ENCODE data around the gene ST6GALNAC3.
"Not testable (repeated sequence)": the region's sequence is repeated elsewhere in the genome, so short reads cannot be mapped to it uniquely, and the experiment has no call there.

ST6GALNAC3 gene

DNA sequence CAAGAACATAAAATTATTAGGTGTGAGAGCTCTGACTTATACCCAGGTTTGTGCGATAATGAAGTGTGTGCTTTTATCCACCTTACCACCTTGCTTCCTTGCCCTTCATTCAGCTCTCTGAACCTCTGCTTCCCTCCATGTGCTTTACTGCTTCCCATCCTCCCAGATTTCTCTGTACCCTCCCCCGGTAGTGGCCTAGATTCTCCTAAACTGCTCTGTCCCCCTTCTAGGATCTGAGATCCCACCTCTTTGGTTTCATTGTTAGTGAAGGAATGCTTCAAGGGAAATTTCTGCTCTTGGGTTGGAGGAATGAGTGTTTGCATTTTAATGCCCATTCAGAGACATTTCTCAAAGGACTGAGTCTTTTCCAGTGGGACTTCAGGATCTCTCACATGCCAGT is 159.5 kb downstream of the ST6GALNAC3 start:
- no peak overlapping the region for H3K4me3 ChIP-seq (ENCODE audit: low read length)
- no peak overlapping the region for H3K9ac ChIP-seq (ENCODE audit: low read depth, low read length)

DNA sequence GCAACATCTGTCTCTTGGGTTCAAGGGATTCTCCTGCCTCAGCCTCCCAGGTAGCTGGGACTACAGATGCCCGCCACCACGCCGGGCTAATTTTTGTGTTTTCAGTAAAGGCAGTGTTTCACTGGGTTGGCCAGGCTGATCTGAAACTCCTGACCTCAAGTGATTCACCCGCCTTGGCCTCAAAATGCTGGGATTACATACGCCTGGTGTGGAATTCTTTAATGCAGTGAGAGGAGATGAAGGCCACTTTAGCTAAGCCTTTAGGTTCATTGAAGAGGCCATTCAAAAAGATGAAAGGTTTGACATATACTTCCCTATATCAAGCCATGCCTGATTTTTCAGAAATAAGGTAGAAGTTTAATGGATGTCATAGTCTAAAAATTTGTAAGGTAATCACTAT is 162.7 kb downstream of the ST6GALNAC3 start:
- no peak overlapping the region for H3K4me2 ChIP-seq (ENCODE audit: low read length)
- H3K27me3 ChIP-seq (ENCODE audit: control insufficient read depth, insufficient read depth, low read length), result no peaks in the 10 kb centered on the region
- no peaks in the 10 kb centered on the region for H3K4me1 ChIP-seq (ENCODE audit: control insufficient read depth, insufficient read depth, low read length)
- no peaks in the 10 kb centered on the region for H3K9me3 ChIP-seq (replicated peaks; ENCODE audit: low read length)
- no peak overlapping the region for H3K9ac ChIP-seq (ENCODE audit: low read depth, low read length)
- H3K4me3 ChIP-seq (ENCODE audit: low read length), result no peak overlapping the region
- H3K36me3 ChIP-seq (ENCODE audit: insufficient read depth, low read length), result no peaks in the 10 kb centered on the region

More for the DNA sequence above, 159.5 kb downstream of the ST6GALNAC3 start:
- Histone ChIP-seq H3K9me3 (replicated peaks; ENCODE audit: low read length) (no peaks in the 10 kb centered on the region), H3K4me1 (ENCODE audit: control insufficient read depth, insufficient read depth, low read length) (no peaks in the 10 kb centered on the region), H3K4me2 (ENCODE audit: low read length) (no peak overlapping the region), H3K36me3 (ENCODE audit: insufficient read depth, low read length) (no peaks in the 10 kb centered on the region), H3K27me3 (ENCODE audit: control insufficient read depth, insufficient read depth, low read length) (no peaks in the 10 kb centered on the region)

DNA sequence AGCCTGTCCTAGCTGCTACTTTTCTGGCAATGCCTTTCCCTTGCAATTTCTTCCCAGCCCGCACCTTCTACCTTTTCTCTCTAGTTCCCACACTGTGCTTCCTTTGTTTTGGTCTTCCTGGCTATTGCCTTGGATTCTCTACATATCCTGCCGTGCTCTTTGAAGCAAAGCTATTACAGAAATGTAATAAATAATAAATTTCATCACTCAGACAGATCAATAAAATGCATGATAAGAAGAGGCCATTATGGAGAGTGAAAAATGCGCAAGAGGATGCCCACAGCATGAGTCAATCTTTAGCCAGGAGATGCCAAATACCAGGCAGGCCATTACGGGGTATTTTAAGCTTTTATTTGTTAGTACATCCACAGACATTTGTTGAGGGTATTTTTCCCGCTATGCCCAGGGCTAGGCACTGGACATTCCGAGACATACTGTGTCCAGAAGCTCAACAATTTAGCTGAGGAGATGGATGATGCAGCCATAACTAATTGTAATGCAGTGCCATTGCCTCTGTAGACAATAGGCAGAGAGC is 163.6 kb downstream of the ST6GALNAC3 start:
- H3K9me3 ChIP-seq (replicated peaks; ENCODE audit: low read length), result no peaks in the 10 kb centered on the region
- H3K4me3 ChIP-seq (ENCODE audit: low read length), result no peak overlapping the region
- no peaks in the 10 kb centered on the region for H3K27me3 ChIP-seq (ENCODE audit: control insufficient read depth, insufficient read depth, low read length)
- H3K36me3 ChIP-seq (ENCODE audit: insufficient read depth, low read length), result no peaks in the 10 kb centered on the region
- no peak overlapping the region for H3K4me2 ChIP-seq (ENCODE audit: low read length)
- no peak overlapping the region for H3K9ac ChIP-seq (ENCODE audit: low read depth, low read length)
- H3K4me1 ChIP-seq (ENCODE audit: control insufficient read depth, insufficient read depth, low read length), result no peaks in the 10 kb centered on the region

DNA sequence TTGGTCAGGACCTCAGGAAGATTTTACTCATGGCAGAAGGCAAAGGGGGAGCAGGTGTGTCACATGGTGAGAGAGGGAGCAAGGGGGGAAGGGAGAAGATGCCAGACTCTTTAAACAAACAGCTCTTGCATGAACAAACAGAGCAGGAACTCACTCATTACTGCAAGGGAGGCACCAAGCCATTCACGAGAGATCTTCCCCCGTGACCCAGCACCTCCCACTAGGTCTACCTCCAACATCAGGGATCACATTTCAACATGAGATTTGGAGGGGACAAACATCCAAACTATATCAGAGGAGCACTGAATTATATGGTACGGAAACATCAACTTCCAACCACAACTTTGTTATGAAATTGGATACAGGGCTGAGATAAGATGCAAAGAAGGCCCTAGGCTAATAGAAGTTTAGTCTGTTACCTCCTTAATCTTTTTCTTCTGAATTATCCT is 164.9 kb downstream of the ST6GALNAC3 start:
- Histone ChIP-seq H3K4me3 (ENCODE audit: low read length) (no peak overlapping the region), H3K27me3 (ENCODE audit: control insufficient read depth, insufficient read depth, low read length) (no peaks in the 10 kb centered on the region), H3K9me3 (replicated peaks; ENCODE audit: low read length) (no peaks in the 10 kb centered on the region), H3K4me1 (ENCODE audit: control insufficient read depth, insufficient read depth, low read length) (no peaks in the 10 kb centered on the region), H3K9ac (ENCODE audit: low read depth, low read length) (no peak overlapping the region), H3K4me2 (ENCODE audit: low read length) (no peak overlapping the region), H3K36me3 (ENCODE audit: insufficient read depth, low read length) (no peaks in the 10 kb centered on the region)

DNA sequence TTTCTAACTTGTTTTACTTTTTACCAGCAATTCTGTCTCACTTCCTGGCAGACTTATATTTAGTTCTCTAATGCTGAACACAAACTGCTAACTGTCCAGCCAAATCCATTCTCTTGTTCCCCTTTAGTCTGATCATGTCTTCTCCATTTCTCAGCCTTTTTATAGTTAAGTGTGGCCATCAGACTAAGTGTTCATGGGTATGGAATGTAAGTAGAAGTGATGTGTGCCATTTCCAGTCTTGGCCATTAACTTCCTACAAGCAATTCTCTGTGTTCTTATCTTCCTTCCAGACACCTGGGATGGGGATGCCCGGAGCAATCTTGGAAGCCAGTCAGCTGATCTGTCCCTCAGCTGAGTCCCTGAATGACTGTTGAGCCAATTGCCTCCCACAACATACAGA is 165.8 kb downstream of the ST6GALNAC3 start:
- Histone ChIP-seq H3K9me3 (replicated peaks; ENCODE audit: low read length) (no peaks in the 10 kb centered on the region), H3K36me3 (ENCODE audit: insufficient read depth, low read length) (no peaks in the 10 kb centered on the region), H3K4me1 (ENCODE audit: control insufficient read depth, insufficient read depth, low read length) (no peaks in the 10 kb centered on the region), H3K9ac (ENCODE audit: low read depth, low read length) (no peak overlapping the region), H3K4me3 (ENCODE audit: low read length) (no peak overlapping the region), H3K4me2 (ENCODE audit: low read length) (no peak overlapping the region), H3K27me3 (ENCODE audit: control insufficient read depth, insufficient read depth, low read length) (no peaks in the 10 kb centered on the region)

DNA sequence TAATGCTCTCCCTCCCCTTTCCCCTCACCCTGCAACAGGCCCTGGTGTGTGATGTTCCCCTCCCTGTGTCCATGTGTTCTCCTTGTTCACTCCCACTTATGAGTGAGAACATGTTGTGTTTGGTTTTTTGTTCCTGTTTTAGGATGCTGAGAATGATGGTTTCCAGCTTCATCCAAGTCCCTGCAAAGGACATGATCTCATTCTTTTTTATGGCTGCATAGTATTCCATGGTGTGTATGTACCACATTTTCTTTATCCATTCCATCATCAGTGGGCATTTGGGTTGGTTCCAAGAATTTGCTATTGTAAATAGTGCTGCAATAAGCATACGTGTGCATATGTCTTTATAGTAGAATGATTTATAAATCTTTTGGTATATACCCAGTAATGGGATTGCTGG is 168.0 kb downstream of the ST6GALNAC3 start:
- not testable (repeated sequence) for H3K4me3 ChIP-seq (ENCODE audit: low read length); H3K36me3 ChIP-seq (ENCODE audit: insufficient read depth, low read length); H3K9ac ChIP-seq (ENCODE audit: low read depth, low read length); H3K4me2 ChIP-seq (ENCODE audit: low read length); H3K4me1 ChIP-seq (ENCODE audit: control insufficient read depth, insufficient read depth, low read length); H3K27me3 ChIP-seq (ENCODE audit: control insufficient read depth, insufficient read depth, low read length); H3K9me3 ChIP-seq (replicated peaks; ENCODE audit: low read length)

DNA sequence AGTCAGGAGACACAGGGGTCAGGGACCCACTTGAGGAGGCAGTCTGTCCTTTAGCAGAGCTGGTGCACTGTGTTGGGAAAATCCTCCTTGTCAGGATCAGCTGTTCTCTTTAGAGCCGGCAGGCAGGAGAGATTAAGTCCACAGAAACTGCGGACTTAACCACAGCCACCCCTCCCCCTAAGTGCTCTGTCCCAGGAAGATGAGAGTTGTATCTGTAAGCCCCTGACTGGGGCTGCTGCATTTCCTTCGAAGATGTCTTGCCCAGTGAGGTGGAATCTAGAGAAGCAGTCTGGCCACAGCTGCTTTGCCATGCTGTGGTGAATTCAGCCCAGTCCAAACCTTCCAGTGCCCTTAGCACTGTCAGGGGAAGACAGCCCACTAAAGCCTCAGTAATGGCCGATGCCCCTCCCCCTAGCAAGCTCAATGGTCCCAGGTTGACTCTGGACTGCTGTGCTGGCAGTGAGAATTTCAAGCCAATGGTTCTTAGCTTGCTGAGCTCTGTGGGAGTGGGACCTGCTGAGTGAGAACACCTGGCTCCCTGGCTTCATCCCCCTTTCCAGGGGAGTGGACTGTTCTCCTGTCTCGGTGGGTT is 172.8 kb downstream of the ST6GALNAC3 start:
- Histone ChIP-seq H3K9ac (ENCODE audit: low read depth, low read length) (no peak overlapping the region), H3K36me3 (ENCODE audit: insufficient read depth, low read length) (no peaks in the 10 kb centered on the region), H3K4me3 (ENCODE audit: low read length) (no peak overlapping the region), H3K9me3 (replicated peaks; ENCODE audit: low read length) (no peaks in the 10 kb centered on the region), H3K4me1 (ENCODE audit: control insufficient read depth, insufficient read depth, low read length) (no peaks in the 10 kb centered on the region), H3K27me3 (ENCODE audit: control insufficient read depth, insufficient read depth, low read length) (peaks cover 6% of the 10 kb centered on the region), H3K4me2 (ENCODE audit: low read length) (no peak overlapping the region)

DNA sequence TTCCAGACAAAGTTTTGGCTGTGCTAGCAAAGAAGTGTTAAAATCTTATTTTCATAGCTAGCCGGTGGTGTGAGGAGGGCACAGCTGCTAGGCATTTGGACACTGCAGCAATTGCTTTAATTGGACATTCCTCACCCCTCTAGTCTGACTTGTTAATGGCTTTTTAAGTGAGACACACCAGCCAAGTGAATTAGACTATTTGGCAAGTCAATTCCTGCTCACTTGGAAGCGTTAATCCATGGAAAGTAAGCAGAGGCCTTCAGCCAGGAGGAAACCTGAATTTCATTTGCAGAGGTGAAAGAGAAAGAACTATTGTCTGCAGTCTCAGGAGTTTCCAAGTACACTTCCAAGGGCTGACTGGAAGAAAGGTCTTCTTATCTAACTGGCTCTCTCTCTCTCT is 175.7 kb downstream of the ST6GALNAC3 start:
- Histone ChIP-seq H3K9ac (ENCODE audit: low read depth, low read length) (no peak overlapping the region), H3K4me2 (ENCODE audit: low read length) (no peak overlapping the region), H3K4me3 (ENCODE audit: low read length) (no peak overlapping the region), H3K36me3 (ENCODE audit: insufficient read depth, low read length) (no peaks in the 10 kb centered on the region), H3K9me3 (replicated peaks; ENCODE audit: low read length) (no peaks in the 10 kb centered on the region), H3K4me1 (ENCODE audit: control insufficient read depth, insufficient read depth, low read length) (no peaks in the 10 kb centered on the region), H3K27me3 (ENCODE audit: control insufficient read depth, insufficient read depth, low read length) (peaks cover 6% of the 10 kb centered on the region)

DNA sequence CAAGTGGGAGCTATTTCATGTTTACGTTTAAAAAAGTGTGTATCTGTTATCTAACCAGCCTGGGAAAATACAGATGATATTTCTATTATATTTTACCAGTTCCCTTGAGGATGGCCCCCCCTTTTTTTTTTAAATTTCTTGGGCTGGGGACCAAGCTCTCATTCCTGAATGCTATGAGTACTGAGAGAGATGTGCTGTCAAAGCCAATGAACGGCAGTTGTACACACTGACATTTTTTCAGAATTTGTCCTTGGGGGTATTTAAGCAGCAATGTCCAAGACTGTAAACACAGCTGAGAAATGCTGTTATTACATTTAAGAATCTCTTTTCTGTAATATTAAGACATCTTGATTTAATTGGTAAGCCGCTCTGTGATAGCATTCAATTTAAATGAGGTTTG is 177.9 kb downstream of the ST6GALNAC3 start:
- Histone ChIP-seq H3K4me1 (ENCODE audit: control insufficient read depth, insufficient read depth, low read length) (no peaks in the 10 kb centered on the region), H3K27me3 (ENCODE audit: control insufficient read depth, insufficient read depth, low read length) (peaks cover 6% of the 10 kb centered on the region), H3K4me3 (ENCODE audit: low read length) (no peak overlapping the region), H3K4me2 (ENCODE audit: low read length) (no peak overlapping the region), H3K36me3 (ENCODE audit: insufficient read depth, low read length) (no peaks in the 10 kb centered on the region), H3K9me3 (replicated peaks; ENCODE audit: low read length) (no peaks in the 10 kb centered on the region), H3K9ac (ENCODE audit: low read depth, low read length) (no peak overlapping the region)

DNA sequence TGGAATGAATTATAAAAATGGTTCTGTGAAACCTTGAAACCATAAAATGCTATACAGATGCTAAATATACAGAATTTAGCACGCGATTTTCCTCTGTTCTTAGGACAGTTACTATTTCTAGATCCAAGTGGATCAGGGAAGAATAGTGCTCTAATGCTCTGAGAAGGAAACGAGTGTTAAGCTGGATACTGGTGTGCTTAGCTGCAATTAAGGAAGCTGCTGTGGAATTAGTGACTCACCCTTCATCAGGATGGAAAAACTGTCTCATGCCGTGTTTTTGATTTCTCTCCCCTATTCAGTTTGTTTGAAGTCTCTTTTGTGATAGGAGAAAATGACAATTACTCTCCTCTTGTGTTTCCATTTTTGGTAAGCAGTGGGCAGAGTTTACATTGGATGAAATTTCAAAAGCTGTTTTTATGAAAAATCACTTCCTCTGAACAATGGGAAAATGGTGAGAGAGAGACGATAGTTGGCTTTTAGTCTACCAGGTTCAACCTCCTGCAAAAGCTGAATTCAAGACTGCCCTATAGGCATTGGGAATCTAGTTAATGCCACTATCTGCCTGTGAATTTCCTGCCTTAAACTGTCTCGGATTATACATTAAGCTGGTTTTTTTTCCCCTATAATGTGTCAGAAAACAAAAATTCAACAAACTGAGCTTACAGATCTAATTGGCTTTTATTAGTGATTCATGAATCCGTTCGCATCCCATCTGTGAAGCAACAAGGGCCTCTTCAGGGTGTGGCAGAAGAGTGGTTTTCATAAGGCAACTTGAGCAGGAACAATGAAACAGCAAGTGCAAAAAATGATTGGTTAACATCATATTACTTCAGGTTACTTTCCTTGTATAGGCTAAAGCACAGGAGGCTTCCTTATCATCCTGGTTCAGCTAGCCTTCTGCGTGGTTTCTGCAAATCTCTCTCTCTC is 179.8 kb downstream of the ST6GALNAC3 start:
- Histone ChIP-seq H3K9ac (ENCODE audit: low read depth, low read length) (no peak overlapping the region), H3K4me2 (ENCODE audit: low read length) (no peak overlapping the region), H3K4me3 (ENCODE audit: low read length) (no peak overlapping the region), H3K4me1 (ENCODE audit: control insufficient read depth, insufficient read depth, low read length) (no peaks in the 10 kb centered on the region), H3K9me3 (replicated peaks; ENCODE audit: low read length) (no peaks in the 10 kb centered on the region), H3K36me3 (ENCODE audit: insufficient read depth, low read length) (no peaks in the 10 kb centered on the region), H3K27me3 (ENCODE audit: control insufficient read depth, insufficient read depth, low read length) (peaks cover 6% of the 10 kb centered on the region)

DNA sequence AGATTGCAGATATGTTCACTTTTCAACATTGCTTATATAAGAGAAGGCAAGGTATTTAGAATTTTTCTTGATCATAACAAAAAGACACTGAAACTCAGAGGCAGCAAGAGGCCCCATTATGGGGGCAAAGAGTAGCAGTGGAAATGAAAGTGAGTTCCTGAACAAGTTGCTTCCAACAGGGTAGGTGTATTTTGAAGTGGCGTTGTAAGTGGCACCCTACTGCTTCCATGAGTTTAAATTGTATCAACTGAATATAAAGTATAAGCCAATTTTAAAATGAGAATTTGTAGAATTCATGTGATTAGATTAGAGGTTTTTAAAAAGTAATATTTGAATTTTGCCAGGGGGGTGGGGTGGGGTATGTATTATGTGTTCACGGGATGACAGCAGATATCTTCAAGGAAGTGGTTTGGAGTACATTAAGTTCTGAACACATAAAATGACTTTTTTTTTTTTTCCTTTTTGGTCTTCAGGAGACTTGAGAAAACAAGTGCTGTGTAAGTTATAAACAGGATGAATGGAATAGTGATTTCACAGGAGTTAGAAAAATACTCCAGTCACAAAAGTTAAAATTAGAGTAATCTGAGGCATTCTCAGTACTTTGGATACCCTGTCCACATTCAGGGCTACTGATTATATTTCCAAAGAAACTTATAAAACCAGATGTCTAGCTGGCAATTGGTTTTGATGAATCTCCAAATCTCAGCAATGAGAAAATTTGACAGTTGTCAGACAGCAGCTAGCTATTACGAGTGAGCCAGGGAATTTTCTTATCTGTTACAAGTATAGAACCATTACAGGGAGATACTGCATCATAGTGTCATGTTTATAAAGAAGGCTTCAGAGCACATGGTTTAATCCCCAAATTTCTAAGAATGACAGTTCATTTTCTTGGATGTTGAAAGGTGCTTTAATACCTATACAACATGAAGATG is 182.0 kb downstream of the ST6GALNAC3 start:
- Histone ChIP-seq H3K36me3 (ENCODE audit: insufficient read depth, low read length) (no peaks in the 10 kb centered on the region), H3K9me3 (replicated peaks; ENCODE audit: low read length) (no peaks in the 10 kb centered on the region), H3K9ac (ENCODE audit: low read depth, low read length) (no peak overlapping the region), H3K4me3 (ENCODE audit: low read length) (no peak overlapping the region), H3K27me3 (ENCODE audit: control insufficient read depth, insufficient read depth, low read length) (no peaks in the 10 kb centered on the region), H3K4me1 (ENCODE audit: control insufficient read depth, insufficient read depth, low read length) (no peaks in the 10 kb centered on the region), H3K4me2 (ENCODE audit: low read length) (no peak overlapping the region)
